Skeletal muscle cell (primary cell): Measurements from ENCODE around the gene NOXO1.

Experiments used
- DNase-seq: peaks from one replicate; pipeline ENCODE4 v3.0.0-alpha.2; 2010; ENCODE audit warnings: low read depth
- H3K4me3 ChIP-seq: 2 replicates; pipeline ENCODE4 v1.5.1; 2011; ENCODE audit warnings: low read depth, mild to moderate bottlenecking, control low read depth, low read length, moderate library complexity

Gene NOXO1, protein sequence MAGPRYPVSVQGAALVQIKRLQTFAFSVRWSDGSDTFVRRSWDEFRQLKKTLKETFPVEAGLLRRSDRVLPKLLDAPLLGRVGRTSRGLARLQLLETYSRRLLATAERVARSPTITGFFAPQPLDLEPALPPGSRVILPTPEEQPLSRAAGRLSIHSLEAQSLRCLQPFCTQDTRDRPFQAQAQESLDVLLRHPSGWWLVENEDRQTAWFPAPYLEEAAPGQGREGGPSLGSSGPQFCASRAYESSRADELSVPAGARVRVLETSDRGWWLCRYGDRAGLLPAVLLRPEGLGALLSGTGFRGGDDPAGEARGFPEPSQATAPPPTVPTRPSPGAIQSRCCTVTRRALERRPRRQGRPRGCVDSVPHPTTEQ

DNA sequence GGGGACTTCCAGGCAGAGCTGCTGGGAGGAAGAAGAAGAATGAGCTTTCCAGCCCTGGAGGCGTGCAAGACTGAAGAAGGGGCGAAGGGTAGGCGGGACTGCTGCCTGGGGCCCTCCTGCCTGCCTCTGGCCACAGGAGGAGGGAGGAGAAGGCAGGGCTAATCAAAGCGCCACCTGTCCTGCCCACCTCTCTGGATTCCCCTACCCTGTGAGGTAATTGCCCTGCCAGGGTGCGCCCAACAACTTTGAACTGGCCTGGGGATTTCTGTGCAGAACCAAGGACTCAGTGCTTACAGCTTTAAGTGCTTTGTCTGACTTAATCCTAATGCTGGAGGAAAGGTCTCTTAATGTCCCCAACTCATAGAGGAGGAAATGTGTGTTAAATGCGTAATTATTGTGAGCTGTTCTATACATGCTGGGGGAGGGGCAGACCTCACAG, at the start of gene NOXO1:
TSS of gene NOXO1 (minus strand) at position 72 of the 439 bp plus-strand sequence. CDS start 290 bp downstream, outside the sequence.
- DNase-seq = no peak
- no peak within 1 kb of the TSS for H3K4me3 ChIP-seq

DNA sequence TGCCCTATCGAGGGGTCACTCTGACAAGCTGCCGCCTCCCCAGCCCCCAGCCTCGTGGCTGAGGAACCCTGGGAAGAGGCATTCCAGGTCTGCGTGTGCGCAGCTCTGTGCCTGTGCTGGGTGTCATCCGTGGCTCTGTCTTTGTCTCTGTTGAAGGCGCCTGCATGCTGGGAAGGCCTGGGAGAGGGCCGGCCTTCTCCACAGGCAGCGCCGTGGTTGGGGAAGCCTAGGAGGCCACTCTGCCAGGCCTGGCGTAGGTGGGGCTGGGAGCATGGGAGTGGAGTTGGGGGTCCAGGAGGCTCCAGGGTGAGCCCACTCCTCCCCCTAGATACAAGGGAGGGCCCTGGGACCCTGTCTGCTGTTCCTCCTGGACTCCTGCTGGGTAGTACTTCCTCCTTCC, 48.8 kb upstream of the NOXO1 start:
- no peak for DNase-seq
- no peak overlapping the region for H3K4me3 ChIP-seq

DNA sequence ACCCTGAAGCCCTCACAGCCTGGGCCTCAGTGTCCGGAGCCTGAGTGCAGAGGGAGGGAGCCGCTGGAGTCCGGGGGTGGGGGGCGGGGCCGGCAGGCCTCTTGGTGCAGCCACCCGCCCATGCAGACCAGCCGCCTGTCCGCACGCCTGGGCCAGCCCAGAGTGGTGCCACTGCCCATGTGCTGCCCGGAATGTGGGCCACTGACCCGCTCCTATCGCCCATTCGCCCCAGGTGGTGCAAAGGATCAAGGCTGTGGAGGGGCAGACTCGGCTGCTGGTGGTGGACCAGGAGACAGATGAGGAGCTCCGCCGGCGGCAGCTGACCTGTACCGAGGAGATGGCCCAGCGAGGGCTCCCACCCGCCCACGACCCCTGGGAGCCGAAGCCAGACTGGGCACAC, 48.1 kb upstream of the NOXO1 start:
- DNase-seq = no peak
- no peak overlapping the region for H3K4me3 ChIP-seq

DNA sequence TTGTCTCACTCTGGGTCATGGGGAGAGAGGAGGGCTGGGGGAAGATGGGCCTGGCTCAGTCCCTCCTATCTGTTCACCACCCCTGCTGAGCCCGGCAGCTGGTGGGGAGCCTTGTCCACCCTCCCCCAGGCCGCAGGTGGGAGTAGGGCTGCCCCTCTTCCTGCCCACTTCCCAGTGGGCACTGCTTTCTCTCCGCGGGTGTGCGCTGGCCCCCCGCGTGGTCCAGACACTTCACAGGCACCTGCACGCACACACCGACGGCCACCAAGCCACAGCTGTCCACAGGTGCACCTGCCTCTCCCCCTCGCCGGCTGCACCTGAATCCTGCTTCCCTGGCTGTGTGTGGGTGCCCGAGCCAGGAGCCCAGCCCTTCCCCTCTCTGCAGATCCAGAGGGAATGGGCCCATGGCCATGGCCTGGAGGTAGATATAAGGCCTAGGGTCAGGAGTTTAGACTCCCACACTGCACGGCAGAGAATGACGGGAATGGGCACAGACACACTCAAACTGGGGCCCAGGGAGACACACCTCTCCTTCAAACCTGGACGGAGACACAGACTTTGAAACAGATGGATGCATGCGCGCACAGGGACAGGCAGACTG, 47.5 kb upstream of the NOXO1 start:
- H3K4me3 ChIP-seq = no peak overlapping the region
- no peak for DNase-seq

DNA sequence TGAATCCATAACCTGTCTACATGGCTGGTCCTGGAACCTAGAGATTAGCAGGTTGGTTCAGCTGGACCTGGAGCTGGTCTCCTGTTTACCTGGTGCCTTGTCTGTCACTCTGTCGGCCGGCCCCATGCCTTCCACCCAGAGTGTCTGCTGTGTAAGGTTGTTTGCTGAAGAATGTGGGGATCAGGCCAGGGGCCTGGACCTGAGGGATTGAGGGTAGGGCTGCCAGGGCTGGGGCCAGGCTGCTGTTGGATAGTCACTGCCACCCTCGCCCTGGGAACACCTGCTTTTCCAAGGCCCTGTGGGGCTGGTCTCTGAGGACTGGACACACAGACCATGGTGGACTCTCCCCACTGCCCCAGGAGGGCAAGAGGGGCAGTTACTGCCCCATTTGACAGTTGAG, 46.9 kb upstream of the NOXO1 start:
- peak overlapping the region; percentile 63 for H3K4me3 ChIP-seq
- no peak for DNase-seq

DNA sequence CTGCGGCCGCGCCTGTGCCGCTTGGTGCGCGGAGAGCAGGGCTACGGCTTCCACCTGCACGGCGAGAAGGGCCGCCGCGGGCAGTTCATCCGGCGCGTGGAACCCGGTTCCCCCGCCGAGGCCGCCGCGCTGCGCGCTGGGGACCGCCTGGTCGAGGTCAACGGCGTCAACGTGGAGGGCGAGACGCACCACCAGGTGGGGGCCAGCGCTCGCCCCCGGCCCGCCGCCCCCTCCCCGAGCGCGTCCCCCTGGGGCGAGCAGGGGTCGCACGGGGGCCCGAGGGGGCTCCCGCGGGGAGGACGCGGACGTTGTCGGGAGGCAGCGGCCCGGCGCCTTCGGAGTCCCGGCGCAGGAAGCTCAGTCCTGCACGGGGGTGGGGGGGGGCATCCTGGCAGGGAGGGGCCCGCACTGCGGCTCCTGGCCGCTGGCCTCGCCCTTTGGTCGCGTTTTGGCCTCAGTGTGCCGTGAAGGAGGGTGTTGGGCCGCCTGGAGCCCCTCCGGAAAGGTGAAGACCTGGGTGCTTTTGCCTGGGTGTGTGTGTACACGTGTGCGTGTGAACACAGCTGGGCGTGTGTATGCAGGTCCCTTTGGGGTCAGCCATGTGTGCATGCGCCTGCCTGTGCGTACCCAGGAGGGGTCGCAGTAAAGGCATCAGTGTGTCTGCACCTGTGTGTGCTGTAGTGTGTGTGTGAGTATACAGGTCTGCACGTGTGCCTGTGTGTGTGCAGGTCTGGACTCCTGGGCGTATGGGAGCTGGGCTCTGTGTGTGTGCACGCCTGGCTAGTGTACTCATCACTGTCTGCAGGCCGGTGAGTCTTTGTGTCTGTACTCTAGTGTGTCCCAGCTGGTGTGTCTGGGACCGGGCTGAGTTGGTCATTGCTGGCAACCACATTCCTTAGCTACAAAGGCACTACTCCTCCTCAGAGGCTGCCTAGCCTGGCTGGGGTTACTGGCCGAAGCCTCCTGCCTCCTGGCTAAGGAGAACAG, 46.0 kb upstream of the NOXO1 start:
- H3K4me3 ChIP-seq = peak overlapping the region; percentile 63
- DNase-seq = no peak

DNA sequence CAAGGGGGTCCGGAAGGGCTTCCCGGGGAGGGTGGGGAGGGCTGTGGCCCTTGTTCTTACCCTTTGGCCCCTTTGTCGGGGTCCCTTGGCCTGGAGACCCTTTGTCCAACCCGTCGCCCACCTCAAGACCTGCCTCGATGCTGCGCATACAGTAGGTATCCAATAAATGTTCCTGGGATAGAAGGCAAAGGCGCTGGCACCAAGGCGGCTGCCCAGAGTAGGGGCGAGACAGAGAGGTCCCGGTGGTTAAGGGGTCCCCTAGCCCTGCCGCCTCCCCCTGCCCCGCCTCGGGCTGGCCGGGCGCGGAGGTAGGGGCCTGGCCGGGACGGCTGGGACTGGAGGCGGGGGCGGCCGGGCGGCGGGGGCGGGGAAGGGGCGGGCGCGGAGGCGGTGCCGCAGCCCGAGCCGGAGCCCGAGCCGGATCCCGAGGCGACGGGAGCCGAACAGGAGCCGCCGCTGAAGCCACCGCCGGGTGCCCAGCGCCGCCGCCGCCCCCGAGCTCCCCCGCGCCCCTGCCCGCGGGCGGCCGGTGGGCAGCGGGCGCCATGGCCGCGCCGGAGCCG, 45.3 kb upstream of the NOXO1 start, which contains the start of gene NHERF2:
TSS of gene NHERF2 (plus strand) at position 442 of the 563 bp plus-strand sequence. CDS start at position 546, 104 bp downstream.
- DNase-seq = no peak
- peak within 1 kb of the TSS; percentile 63 for H3K4me3 ChIP-seq

DNA sequence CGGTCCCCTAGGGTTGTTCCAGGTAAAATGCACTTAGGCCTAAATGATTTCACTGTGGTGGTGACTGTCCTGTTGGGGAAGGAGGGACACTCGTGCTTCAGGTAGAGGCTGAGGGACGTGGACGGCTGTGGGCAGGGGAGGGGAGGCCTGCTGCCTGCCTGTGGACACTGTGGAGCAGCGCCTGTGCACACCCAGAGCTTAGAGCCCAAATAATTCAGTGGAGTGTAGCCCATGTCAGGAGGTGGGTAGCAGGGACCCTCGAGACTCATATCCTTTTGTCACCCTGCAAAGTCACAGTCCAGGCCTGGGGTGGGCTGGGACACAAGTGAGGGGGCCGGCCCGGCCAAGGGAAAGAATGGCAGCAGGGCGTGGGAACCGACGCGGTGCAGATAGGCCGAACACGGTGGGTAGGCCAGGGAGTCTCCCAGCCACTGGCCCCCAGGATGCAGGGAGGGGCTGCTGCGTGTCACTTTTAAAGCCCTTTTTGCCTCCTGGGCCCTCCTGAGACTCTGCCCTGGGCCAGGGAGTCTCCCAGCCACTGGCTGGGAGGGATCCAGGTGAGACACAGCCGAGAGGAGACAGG, 44.7 kb upstream of the NOXO1 start:
- H3K4me3 ChIP-seq = peak overlapping the region; percentile 43
- DNase-seq = no peak

DNA sequence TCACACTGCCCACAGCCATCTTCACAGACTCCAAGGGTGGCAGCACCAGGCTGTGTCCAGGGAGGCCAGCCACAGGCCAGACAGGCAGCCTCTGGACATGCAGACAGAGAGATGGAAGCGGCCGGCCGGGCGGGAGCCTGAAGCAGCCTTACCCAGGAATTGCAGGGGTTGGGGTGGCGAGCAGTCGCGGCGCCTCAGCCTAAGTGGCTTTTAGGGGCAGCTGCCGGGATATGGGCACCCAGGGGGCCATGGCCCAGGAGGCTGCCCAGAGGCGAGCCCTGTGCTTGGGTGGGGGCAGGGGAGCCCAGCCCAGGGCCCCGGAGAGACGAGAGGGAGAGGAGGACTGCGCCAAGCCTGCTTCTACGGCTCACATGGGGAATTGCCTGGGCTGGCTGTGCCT, 44.0 kb upstream of the NOXO1 start:
- DNase-seq = no peak
- no peak overlapping the region for H3K4me3 ChIP-seq

DNA sequence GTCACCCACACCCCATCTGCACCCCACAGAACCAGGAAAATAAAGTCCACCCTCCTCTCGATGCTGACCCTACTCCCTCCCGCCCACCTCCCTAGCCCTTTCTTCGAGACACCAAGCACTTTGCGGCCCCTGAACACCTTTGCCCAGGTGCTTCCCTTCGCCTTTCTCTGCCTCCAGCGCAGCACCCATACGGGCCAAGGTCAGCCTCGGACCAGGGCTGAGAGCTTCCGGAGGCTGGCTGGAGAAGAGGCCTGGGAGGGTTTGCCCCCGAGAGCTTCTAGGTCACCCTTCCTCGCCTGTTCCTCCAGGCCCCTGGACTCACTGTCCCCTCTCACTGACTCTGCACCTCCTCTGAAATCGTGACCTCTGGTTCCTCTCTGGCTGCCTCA, 42.8 kb upstream of the NOXO1 start:
- H3K4me3 ChIP-seq = no peak overlapping the region
- DNase-seq = no peak

DNA sequence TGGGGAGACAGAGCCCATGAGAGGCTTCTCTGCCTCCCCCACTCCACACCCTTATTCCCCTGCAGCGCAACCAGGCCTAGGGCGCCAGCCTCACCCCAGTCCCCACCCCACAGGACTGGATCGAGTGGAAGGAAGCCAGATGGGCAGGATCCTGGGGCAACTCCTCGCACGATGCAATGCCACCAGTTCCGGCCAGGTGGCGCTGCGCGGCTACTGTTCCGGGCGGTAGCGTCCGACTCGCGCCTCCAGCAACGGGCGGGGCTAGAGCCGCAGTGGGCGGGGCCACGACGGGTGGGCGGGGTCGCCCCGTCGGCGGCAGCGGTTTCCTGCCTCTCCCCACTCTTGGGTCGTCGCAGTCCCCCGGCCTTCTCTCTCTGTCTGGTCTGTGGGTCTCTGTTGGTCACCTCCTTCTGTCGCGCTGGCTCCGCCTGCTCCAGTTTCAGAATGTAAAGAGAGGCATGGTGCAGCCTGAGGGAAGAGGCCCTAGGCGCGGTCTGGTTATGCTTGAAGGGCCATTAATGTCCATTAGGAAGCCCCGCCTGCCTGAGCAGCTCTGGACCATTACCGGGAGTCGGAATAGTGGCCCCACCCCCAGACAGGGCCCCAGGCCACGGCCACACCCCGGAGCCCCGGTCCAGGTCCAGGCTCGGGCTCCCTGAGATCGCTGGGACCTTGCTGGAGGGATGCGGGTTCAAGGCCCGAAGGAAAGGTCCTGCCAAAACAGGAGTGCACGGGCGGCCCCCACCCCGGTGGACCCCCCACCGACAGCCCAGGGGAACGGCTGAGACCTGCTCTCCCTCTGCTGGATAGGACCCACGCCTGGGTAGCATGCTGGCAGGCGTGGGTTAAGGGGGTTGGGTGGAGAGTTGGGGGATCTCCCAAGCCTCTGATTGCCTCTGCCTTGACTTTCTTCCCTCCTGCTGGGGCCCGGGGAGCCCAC, 42.1 kb upstream of the NOXO1 start:
- DNase-seq = no peak
- peak overlapping the region; percentile 34 for H3K4me3 ChIP-seq

DNA sequence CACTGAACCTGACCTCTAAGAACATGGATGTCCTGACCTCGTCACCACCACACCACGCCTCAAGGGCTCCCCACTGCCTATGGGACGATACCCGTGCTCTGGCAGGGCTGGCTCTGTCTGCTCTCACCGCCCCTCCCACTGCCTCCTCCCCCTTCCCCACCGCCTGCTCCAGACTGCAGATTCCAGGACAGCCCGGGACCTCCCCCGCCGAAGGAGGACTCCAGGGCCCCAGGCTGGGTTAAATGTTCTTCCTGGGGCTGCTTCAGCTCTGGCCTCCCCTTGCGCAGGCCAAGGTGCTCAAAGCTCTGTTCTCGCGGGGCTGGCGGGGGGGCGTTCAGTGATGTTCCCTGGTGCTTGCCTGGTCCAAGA, 41.4 kb upstream of the NOXO1 start:
- no peak for DNase-seq
- peak overlapping the region; percentile 34 for H3K4me3 ChIP-seq

DNA sequence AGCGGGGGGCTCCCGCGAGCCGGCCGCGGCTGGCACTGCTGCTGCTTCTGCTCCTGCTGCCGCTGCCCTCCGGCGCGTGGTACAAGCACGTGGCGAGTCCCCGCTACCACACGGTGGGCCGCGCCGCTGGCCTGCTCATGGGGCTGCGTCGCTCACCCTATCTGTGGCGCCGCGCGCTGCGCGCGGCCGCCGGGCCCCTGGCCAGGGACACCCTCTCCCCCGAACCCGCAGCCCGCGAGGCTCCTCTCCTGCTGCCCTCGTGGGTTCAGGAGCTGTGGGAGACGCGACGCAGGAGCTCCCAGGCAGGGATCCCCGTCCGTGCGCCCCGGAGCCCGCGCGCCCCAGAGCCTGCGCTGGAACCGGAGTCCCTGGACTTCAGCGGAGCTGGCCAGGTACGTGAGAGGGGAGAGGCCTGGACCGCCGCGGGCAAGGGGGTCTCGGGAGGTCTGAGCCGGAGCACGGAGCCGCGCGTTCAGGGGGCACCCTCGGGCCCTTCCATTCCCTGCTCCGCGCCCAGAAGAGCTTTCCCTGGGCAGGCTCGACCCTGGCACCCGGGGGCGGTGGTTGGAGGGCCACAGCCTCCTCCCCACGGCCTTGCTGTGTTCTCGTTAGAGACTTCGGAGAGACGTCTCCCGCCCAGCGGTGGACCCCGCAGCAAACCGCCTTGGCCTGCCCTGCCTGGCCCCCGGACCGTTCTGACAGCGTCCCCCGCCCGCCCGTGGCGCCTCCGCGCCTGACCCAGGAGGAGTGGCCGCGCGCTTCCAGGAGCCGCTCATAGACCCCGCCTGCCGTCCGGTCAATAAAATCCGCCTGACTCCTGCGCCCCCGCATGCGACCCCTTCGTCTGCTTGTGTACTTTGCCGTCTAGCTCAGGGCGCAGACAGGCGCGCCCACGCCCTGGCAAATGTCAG, 38.9 kb upstream of the NOXO1 start:
- peak overlapping the region; percentile 37 for H3K4me3 ChIP-seq
- no peak for DNase-seq

DNA sequence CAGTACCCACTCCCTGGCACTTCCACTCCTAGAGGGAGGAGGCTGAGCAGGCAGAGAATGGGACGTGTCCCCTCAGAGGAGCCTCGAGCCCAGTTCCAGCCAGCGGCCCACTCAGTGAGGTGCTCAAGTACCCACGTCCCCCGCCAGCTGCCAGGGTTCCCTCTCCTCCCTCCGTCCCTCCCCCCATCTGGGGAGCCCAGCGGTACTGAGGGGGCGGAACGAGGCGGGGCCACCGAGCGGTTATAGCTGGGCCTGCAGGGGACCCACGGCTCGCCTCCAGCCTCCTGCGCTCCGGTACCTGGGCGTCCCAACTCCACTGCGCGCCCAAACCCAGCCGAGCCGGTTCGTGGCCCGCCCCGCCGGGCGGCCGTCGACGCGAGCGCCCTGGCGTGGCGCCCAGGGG, 38.2 kb upstream of the NOXO1 start, which contains the start of gene NPW:
TSS of gene NPW (plus strand) at position 268 of the 403 bp plus-strand sequence.
- H3K4me3 ChIP-seq = peak within 1 kb of the TSS; percentile 37
- DNase-seq = no peak

DNA sequence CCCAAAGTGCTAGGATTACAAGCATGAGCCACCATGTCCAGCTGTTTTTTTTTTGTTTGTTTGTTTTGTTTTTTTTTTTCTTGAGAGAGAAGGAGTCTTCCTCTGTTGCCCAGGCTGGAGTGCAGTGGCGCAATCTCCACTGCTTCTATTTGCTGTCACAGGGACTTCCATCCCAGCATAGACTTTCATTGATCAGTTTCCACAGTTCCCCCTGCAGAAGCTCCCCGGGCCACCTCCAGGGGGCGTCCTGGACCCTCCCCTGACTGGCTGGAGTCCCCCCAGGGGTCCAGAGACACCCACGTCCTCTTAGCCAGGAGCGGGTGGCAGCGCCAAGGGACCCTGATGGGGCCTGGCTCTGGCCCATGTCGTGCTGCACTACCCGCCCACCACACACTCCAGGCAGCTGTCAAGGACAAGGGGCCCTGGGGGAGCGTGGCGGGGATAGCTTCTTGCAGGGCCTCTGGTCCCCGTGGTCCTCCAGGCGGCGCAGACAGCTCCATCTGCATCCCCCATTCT, 35.2 kb upstream of the NOXO1 start:
- no peak overlapping the region for H3K4me3 ChIP-seq
- DNase-seq = no peak

DNA sequence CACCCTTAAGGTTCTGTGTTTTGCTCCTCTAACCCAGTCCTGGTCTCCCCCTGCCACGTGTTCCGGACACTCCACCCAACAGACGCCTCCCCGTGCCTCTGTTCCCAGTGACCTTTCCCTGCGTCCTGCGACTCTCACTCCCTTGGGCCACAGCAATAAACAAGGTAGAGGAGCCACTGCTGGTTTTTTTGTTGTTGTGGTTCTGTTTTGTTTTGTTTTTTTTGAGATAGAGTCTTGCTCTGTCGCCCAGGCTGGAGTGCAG, 34.6 kb upstream of the NOXO1 start:
- DNase-seq = no peak

More for the DNA sequence above, 34.6 kb upstream of the NOXO1 start:
- no peak overlapping the region for H3K4me3 ChIP-seq
